Kidney (tissue), 14 donors: Measurements from ENCODE around the gene FNDC4. TPM values are rescaled to one million over a fixed set of nuclear protein-coding genes. Genes with fewer than 3 reads are reported as not detected.

Source experiments
- DNase-seq, 5 donors: peaks; one replicate each; pipeline ENCODE4 v3.0.0-alpha.2; 2013 to 2020
- FAIRE-seq: peaks from 2 replicates; lab custom pipeline; 2012; peaks lifted over from hg19 to GRCh38; lab: Jason Lieb, UNC
- H3K27ac ChIP-seq, 2 donors: one replicate each; pipeline ENCODE4 v1.7.0; 2013; ENCODE audit warnings: low read depth in 2 of 2, low read length in 2 of 2, inconsistent platforms in 1 of 2
- H3K27me3 ChIP-seq: one replicate; pipeline ENCODE4 v1.7.1; 2013; ENCODE audit warnings: low read length, inconsistent platforms; ENCODE audit not compliant: control insufficient read depth, insufficient read depth
- H3K36me3 ChIP-seq, 3 donors: one replicate each; pipeline versions ENCODE4 v1.7.0 to v1.7.1; 2013; ENCODE audit warnings: low read length in 3 of 3, control low read depth in 1 of 3, inconsistent platforms in 1 of 3; ENCODE audit not compliant: insufficient read depth in 3 of 3, control insufficient read depth in 2 of 3
- H3K4me1 ChIP-seq, 3 donors: one replicate each; pipeline versions ENCODE4 v1.7.0 to v1.7.1; 2013; ENCODE audit warnings: low read length in 3 of 3, inconsistent platforms in 1 of 3, low read depth in 1 of 3; ENCODE audit not compliant: control insufficient read depth in 2 of 3, insufficient read depth in 2 of 3
- H3K4me3 ChIP-seq, 3 donors: one replicate each; pipeline versions ENCODE4 v1.7.0 to v1.8.1; 2013; ENCODE audit warnings: low read length in 3 of 3, control low read depth in 1 of 3, inconsistent platforms in 1 of 3
- H3K9ac ChIP-seq, 3 donors: one replicate each; pipeline versions ENCODE4 v1.7.0 to v1.7.1; 2013; ENCODE audit warnings: low read length in 3 of 3, control low read depth in 1 of 3, inconsistent platforms in 1 of 3
- H3K9me3 ChIP-seq, 3 donors: one replicate each; pipeline versions ENCODE4 v1.7.0 to v1.7.1; 2013; ENCODE audit warnings: low read length in 3 of 3, control low read depth in 1 of 3, inconsistent platforms in 1 of 3; ENCODE audit not compliant: control insufficient read depth in 2 of 3, insufficient read depth in 1 of 3
- CTCF ChIP-seq: IDR thresholded peaks from 3 replicates; pipeline ENCODE4 v1.5.1; 2012; ENCODE audit warnings: mild to moderate bottlenecking, moderate library complexity, borderline replicate concordance; ENCODE audit not compliant: insufficient read depth; ENCODE audit errors: extremely low read depth
- intact Hi-C: fragments of 100-400 bp; cut with DNase I; formaldehyde crosslinking; loops from one replicate; pipeline ENCODE4 v1.11.1; 2022
- polyA plus RNA-seq: library from polyadenylated mRNA; stranded (reverse); fragments of 350-450 nt; fragmentation: Illumina TruSeq; extraction: RNeasy Lipid Tissue Mini Kit (QIAGEN cat#74804); gene quantifications from one replicate; pipeline ENCODE4 v1.2.3, GENCODE V29; 2014; ENCODE audit warnings: low read depth, low replicate concordance; ENCODE audit not compliant: insufficient read depth
- total RNA-seq: library from RNA; stranded (reverse); fragmentation: NEBNext Ultra II Directional; extraction: Animal tissue kit (Norgen Biotek cat#: 25700); gene quantifications from one replicate; pipeline ENCODE4 v1.2.1, GENCODE V29; 2021
- donor health status: control.
- donor health status: control.
- donor health status: control.
- donor health status: control.
- donor health status: control.
- donor health status: DM: yes; HTN: yes; CAD: no.
- donor health status: Normal renal cell carcinoma (clear cell type).

The FNDC4 gene
- total and polyA plus RNA-seq, 2 donors from 2014 or later = 8.5 to 18.0 TPM

DNA sequence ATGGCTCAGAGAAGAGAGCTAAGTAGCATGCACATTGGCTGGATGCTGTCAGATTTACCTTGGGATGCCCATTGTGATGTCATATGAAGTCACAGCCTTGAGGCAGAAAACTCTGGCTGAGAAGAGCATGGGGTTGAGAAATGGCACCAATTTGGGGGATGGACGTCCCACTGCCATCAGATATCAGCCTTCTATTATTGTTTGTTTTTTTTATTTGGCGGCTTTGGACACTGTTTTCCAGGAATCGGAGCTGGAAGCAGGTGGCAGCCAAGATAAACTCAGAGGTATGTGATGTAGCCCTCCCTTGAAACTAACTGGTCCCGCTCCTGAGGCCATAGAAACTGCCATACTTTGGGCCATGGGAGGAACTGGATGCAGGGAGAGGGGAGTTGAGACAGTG lies 42.3 kb upstream of the FNDC4 start:
- no peaks in the 10 kb centered on the region for H3K4me1 ChIP-seq
- DNase-seq (no peak), FAIRE-seq (no peak)
- no peaks in the 10 kb centered on the region for H3K36me3 ChIP-seq
- H3K27ac ChIP-seq = no peak overlapping the region
- intact Hi-C loops = no loop called here
- H3K9me3 ChIP-seq = no peaks in the 10 kb centered on the region
- no peak overlapping the region for H3K9ac ChIP-seq
- no peak overlapping the region for H3K4me3 ChIP-seq
- no peaks in the 10 kb centered on the region for H3K27me3 ChIP-seq
- no peak for TF ChIP-seq CTCF

GRCh38 chr2:27531983-27532382 lies 37.0 kb upstream of the FNDC4 start:
- DNase-seq = no peak
- TF ChIP-seq CTCF = no peak
- Histone ChIP-seq H3K27me3 (no peaks in the 10 kb centered on the region), H3K9me3 (peaks cover 0 to 3% (median 0%) of the 10 kb centered on the region in 3 donors), H3K4me1 (no peaks in the 10 kb centered on the region), H3K9ac (no peak overlapping the region), H3K27ac (no peak overlapping the region), H3K36me3 (no peaks in the 10 kb centered on the region), H3K4me3 (no peak overlapping the region)
- no peak for FAIRE-seq
- intact Hi-C loops = no loop called here

DNA sequence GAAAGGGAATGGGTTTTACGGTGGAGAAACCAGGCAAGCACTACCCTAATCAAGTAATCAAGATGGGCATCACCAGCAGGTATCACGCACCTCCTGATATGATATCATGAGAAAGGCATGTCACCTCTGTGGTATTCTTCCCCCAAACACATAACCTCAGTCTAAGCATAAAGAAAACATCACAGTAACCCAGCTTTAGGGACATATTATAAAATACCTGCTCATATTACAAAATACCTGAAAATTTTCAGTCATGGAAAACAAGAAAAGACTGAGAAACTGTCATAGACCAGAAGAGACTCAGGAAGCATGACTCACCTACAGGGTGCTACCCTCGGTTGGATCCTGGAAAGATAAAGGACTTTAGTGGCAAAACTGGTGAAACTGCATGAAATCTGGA lies 32.2 kb upstream of the FNDC4 start:
- Histone ChIP-seq H3K9me3 (peaks cover 0 to 3% (median 0%) of the 10 kb centered on the region in 3 donors), H3K27me3 (no peaks in the 10 kb centered on the region), H3K4me3 (no peak overlapping the region), H3K27ac (no peak overlapping the region), H3K9ac (no peak overlapping the region), H3K4me1 (no peaks in the 10 kb centered on the region), H3K36me3 (no peaks in the 10 kb centered on the region)
- DNase-seq (no peak), FAIRE-seq (no peak)
- no peak for TF ChIP-seq CTCF
- intact Hi-C loops = no loop called here

GRCh38 chr2:27522400-27522945 lies 27.5 kb upstream of the FNDC4 start:
- no peaks in the 10 kb centered on the region for H3K27me3 ChIP-seq
- no peak for TF ChIP-seq CTCF
- H3K4me1 ChIP-seq = no peaks in the 10 kb centered on the region
- no peak for FAIRE-seq
- no peak overlapping the region for H3K9ac ChIP-seq
- intact Hi-C loops = no loop called here
- no peak overlapping the region for H3K4me3 ChIP-seq
- no peak for DNase-seq
- no peaks in the 10 kb centered on the region for H3K9me3 ChIP-seq
- no peaks in the 10 kb centered on the region for H3K36me3 ChIP-seq
- H3K27ac ChIP-seq = no peak overlapping the region
